ENCODE measurements around the gene RHD.
"Not testable (repeated sequence)": the region's sequence is repeated elsewhere in the genome, so short reads cannot be mapped to it uniquely, and the experiment has no call there.

- TF ChIP-seq CTCF (IDR thresholded peaks at IDR 0.05; ENCODE audit: insufficient read depth, low read length, poor library complexity, severe bottlenecking); EZH2phosphoT487 (conservative IDR thresholded peaks at IDR 0.05; ENCODE audit: low read length): not testable (repeated sequence)
Measured at GRCh38 chr1:25236261-25236660, 36.0 kb upstream of the RHD start.
